NCI-H1105 (cell line): ENCODE results near the gene ADK.
A peak's percentile ranks its signal among the peaks of the same experiment; 100 is the strongest.
"Not testable (repeated sequence)": the region's sequence is repeated elsewhere in the genome, so short reads cannot be mapped to it uniquely, and the experiment has no call there.

Experiments used
- DNase-seq: peaks from one replicate; lab custom pipeline; 2025; lab: John Stamatoyannopoulos, UW

The ADK gene

DNA sequence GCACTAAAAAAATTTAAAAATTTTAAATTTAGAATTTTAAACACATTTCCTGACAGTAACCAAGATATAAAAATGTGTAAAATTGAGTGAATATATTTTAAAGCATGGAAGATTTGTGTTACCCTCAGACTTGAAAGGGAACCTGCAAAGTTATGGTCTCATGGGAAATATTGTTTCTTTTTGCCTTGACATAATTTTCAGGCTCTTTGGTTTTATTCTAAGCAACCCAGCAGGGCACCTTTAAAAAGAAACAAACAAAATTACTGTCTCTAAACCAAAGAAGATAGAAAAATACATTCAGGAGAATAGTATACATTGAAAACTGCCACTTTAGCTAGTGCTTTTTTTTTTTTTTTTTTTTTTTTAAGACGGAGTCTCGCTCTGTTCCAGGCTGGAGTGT, 87.5 kb downstream of the ADK start:
- DNase-seq = no peak

DNA sequence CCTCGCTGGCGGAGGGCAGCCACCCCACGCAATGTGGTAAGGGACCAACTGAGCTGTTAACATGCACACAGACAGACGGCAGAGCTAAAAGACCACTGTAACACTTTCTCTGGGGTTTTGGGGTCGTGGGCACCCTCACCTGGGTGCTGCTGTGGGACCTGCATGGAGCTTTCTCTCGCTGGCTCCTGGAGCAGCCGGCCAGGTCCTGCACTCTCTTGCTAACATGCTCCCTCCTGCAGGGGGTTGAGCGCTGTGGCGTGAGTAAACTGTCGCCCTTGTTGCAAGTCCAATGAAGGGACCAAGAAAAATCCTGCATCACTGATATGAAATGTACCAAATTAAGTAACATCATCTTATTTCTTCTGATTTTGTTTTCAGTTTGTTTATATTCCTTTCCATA, 92.0 kb downstream of the ADK start:
- no peak for DNase-seq

DNA sequence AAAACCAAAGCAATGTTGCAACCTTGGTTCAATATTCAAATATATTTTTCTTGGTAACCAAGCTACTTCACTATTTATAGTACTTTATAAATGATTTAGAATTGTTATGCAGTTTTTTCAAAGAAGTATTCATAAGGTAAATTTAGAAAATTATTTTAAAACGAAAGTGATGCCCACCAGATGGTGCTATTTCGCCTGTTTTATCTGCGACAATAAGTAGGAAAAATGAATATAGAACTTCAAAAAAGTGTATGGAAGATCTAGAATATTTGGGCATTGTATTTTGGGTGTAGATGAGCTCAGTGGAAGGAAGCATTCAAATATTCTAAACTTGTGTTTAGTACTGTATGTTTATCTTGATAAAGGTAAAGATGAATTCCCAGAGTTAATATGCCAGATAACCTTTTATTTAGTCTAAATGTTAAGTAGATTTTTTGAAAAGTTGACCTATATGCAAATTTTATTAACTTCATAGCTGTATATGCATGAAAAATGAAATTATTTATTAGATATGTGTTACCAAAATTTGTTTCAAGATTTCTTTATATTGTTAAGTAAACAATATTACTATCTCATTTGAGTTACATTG, 93.2 kb downstream of the ADK start:
- DNase-seq = no peak

DNA sequence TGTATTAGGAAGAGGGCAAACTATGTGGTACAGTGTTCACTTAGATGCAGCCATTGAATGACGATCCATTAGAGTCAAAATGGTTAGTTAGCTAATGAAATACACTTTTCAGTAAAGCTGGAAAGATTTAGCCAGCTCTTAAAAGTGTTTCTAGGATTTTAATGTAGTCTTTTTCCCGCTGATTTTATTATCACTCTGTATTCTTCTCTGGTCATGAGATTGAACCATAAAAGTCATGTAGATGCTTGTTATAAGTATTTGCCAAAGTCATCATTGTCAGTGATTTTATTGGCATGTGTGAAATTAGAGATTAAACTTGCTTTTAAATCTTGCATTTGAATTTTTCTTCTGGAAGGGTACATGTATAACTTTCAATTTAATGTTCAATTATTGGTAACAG, 93.8 kb downstream of the ADK start:
- DNase-seq = no peak

DNA sequence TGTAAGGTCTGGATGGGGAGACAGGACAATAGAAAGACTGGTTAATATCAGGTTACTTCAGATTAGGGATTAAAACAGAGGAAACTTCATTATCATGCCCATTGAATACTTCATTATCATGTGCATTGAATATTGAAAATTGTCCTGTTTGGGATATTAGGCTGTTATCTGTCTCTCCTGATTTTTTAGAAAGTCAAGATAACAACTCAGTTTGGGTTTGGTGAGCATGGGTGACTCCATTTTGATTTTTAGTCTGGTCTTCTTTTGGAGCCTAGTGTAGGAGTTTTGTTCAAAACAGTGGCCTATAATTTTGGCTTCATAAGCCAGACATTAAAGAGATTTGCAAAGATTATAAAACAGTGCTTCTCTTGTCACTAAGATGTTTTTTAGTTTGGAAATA, 95.5 kb downstream of the ADK start:
- no peak for DNase-seq

DNA sequence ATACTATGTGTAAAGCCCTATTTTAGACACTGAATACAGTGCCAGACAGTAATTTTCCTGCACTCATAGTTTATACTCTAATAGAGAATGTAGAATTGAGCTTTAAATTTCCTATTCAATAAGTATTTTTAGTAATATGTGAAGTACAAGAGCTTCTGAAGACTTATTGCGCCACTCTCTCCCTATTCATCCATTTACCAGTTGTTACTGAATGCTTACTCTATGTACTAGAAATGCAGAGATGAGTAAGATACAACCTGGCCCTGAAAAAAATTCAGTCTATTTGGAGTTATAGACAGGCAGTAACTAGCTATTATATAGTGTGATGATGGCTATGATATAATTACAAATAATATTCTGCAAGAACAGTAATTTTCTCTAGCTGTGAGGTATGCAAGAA, 98.8 kb downstream of the ADK start:
- DNase-seq = no peak

DNA sequence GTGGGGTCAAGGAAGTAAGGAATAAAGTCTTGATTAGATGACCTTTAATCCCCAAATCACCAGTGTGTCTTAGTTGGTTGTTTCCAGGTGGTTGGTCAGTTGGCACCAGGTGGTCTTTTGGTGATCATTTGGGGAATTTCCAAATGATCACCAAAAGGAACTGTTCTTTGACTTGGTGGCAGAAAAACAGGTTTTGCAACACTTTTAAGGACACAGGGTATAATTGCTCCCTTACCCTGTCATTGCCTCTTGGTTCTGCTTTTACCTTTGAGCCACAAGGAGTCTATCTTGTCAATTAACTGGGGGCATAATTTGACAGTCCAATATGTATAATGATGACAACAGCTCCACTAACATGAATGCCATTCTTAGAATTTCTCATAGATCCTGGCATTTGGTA, 104.2 kb downstream of the ADK start:
- no peak for DNase-seq

DNA sequence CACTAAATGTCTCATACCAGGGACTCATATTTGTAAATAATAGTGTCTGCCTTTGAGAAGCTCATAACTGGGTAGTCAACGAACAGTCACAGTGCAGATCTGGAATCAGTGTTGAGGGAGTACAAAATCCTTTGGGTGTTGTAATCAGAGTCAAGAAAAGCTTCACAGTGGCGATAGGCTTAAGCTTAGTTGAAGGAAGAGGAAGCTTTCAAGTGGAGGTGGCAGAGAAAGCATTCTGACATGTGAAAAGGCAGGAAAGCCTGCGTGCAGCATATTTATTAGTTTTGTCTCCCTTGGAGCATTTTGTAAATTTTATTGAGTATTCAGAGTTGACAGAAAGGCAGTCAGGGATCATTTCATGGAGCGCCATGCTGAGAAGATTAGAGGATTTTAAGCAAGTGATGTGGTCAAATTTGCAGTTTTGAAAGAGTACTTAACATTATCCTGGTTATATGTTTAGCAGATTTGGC, 104.9 kb downstream of the ADK start:
- no peak for DNase-seq

DNA sequence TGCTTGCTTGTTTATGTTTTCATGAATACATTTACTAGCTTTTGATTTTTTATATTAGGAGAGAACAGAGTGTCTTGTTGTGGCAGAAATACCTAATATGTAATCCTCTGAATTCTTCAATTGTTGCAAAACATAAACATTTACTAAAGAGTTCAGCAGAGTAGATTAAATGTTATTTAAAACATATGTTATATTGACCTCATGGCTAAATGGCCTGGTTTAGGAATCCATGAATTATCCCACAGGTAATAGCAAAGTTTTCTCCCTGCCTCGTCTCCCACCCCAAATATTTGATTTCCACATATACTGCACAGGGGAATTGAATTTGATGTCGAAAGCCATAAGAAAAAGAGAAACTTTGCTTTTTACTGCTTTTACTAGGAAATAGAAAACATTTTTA, 111.8 kb downstream of the ADK start:
- DNase-seq = no peak

DNA sequence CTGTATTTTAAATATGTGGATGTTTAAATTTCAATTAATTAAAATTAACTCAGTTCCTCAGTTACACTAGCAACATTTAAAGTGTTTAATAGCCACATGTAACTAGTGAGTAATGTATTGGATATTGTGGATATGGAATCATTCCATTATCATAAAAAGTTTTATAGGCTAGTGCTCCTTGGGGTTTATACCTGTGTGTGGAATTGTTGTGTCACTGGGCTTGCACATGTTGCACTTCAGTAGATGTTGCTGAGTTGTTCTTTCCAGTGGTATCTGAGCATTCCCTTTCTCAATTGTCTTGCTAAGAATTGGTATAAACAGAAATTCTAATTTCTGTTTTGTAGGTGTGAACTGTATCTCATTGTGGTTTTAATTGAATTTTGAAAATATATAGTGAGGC, 113.0 kb downstream of the ADK start:
- no peak for DNase-seq

DNA sequence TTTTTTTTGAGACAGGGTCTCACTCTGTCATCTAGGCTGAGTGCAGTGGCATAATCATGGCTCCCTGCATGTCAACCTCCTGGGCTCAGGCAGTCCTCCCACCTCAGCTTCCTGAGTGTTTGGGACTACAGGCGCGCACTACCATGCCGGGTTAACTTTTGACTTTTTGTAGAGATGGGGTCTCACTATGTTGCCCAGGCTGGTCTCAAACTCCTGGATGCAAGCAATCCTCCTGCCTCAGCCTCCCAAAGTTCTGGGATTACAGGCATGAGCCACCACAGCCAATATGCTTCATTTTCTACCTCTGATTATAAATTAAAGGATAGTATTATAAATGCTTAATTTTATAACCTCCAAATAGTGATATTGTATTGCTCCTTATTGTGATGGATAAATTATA, 121.3 kb downstream of the ADK start:
- no peak for DNase-seq

DNA sequence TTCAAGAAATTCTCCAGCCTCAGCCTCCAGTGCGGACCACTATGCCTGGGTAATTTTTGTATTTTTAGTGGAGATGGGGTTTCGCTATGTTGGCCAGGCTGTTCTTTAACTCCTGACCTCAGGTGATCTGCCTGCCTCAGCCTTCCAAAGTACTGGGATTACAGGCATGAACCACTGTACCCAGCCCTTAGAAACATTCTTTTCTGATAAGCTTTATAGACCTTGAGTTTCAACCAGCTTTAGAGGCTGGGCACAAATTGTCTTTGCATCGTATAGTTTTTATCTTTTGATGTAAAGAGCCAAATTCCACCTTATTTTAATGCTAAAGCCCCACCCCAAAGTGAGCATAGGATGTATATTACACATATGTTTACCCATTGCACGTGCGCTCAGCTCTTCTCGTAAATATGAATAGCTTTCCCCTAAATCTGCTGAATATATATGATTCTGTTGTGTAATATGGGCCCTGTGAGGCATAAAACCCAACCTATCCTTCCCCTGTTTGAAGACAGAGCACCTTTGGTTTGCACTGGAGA, 124.8 kb downstream of the ADK start:
- DNase-seq = no peak

DNA sequence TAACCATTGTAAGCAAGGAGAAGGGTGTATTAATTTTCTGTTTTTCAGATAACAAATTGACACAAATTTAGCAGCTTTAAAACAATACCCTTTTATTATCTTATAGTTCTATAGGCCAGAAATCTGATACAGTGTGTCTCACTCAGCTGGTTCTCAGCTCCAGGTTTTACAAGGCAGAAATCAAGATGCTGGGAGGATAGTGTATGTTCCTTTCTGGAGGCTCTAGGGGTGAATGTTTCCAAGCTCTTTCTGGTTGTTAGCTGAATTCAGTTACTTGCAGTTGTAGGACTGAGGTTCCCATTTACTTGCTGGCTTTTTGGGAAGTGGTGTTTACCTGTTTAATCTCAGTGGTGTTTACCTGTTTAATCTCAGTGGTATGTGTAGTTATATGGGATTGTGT, 125.4 kb downstream of the ADK start:
- DNase-seq = no peak

DNA sequence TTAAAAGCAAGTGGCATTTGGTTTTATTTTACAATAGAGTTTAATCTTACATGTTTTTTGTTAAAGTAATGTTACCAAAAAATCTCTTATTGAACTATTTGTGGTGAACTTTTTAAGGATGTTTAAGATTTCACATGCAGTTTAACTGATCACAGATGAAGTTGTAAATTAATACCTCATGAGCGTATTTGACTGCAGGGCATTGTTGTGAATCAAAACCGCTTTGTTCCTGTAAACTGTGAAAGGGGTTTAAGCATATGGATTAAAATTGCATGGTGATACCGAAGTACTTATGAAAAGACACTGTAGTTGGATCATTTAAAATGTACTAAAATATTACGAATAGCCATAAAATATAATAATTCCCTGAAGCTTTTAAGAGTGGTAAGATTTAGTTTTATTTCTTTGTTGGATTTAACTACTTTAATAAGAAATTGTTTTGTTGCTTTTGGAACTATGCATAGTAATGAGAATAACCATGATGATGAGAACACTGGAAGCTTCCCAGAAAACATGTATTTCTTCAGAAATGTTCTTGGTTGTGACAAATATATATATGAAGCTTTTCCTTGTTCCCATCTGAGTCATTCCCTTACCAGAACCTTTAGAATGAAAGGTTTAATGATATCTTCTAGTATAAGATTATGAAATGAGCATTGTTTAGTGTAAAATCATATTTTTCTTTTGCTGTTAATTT, 131.3 kb downstream of the ADK start:
- DNase-seq = no peak

DNA sequence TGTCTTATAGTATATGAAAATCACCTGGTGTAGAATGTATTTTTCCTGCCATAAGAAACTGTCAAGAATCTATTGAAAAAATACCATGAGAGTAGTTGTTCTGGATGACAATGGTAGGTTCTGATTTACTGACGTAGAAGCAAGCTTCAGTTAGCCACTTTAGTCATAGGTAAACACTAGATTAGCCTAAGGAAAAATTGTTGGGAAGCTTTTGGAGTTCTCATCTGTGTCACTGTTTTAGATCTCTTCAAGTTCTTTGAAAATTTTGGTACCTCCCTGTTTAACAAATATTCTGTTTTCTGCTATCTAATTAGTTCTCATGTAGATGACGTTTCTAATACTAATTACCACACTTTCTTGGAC, 131.8 kb downstream of the ADK start:
- DNase-seq = no peak

DNA sequence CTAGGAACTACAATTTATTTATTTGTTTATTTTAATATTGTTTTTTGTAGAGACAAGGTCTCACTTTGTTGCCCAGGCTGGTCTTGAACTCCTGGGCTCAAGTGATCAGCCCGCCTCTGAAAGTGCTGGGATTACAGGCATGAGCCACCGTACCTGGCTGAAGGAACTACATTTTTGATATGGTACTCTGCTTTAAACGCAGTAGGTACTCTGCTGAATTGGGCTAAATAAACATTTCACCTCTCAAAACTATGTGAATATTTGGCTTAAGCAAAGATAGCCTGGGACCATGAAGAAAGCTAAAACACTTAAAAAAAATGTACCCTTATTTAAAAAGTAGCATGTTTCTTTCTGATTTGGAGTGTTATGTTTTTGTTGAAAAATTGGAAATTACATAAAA, 138.2 kb downstream of the ADK start:
- no peak for DNase-seq

DNA sequence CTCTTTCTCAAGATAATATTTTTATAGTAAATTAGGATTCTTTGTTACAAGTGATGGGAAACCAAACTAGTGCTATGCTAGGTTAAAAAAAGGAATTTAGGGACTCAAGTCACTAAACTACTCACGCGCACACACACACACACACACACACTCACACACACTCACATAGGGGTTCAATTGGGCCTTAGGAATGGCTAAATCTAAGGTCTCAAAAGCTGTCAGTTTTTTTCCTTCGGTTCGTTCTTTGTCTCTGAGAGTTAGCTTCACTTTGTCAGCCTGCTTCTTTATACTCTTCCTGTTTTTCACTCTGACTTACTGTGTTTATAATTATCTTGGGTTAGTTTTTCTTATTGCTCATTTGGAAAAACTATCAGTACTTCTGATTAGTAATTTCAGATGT, 138.9 kb downstream of the ADK start:
- DNase-seq = no peak

DNA sequence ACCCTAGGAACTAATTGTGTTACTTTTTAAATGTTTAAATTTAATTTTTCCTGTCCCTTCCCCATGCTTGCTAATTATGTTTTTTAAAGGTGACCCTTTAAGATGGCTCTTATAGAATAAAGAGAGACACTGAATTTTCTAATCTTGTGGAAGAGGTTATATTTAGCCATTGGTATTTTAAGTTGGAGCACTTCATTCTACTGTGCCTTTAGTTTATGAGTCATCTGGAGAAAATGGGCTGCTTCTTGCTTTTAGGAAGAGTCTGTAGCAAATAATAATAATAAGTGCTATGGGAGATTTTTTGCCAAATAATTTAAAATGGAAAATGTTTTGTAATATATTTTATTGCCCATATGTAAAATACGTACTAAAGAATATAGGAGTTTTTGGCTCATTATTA, 139.7 kb downstream of the ADK start:
- DNase-seq = no peak

DNA sequence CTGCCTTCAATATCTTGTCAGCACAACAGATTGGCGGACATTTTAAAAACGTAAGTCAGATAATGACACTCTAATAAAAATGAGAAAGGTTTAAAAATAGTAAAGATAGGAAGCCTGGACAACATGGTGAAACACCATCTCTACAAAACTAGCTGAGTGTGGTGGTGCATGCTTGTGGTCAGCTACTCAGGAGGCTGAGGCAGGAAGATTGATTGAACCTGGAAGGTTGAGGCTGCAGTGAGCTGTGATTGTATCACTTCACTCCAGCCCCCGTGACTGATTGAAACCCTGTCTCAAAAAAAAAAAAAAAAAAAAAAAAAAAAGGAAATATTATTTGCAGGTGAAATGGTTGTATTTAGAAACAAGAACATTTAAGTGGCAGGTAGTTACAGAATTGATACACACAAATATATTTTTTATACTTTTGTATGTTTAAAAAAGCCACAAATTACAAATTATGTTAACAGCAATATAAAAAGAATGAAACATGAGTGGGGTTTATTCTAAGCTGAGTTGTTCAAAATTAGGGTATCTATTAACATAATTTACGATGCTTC, 141.9 kb downstream of the ADK start:
- peak; percentile 12 for DNase-seq

DNA sequence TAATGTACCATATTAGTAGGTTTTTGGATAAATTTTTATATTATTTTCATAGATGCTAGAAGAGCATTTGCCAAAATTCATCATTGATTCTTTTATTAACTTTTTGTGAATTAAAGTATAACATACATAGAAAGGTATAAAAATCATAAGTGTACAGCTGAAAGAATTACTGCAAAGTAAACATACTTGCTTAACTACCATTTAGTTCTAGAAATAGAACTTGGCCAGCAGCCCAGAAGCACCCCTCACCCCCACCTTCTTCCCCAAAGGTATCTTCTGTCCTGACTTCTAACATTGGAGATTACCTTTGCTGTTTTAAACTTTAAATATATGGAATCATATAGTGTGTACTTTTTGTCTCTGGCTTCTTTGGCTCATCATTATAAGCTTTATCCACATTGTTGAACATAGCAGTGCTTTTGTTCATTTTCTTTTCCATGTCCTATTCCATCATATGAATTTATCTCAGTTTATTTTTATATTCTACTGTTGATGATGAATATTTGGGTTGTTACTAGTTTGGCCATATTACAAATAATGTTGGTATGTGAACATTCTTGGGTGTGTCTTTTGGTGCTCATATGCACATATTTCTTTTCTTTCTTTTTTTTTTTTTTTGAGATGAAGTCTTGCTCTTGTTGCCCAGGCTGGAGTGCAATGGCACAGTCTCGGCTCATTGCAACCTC, 142.8 kb downstream of the ADK start:
- peak; percentile 58 for DNase-seq

DNA sequence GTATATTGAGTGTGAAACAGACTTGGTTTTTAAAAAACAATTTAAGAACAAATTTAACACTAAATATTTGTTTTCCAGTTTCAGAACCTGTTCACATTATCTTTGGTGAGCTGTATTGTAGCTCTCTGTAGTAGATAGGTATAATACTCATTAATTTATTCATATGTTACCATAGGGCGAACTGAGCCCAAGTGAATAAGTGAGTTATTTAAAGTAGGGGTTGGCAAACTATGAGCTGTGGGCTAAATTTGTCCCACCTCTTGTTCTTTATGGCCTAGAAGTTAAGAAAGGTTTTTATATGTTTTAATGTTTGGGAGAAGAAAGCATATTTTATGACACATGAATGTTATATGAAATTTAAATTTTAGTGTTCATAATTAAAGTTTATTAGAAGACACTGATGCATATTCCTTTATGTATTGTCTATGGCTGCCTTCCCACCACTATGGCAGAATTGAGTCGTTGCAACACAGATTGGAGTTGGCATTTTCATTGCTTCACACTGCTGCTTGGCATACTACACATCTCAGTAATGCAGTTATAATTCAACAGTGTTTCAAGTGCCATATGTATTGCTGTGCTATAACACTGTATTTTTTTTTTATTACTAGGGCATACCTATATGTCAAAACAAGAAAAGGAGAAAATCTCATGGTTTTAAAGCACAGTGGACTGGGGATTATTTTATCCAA, 146.5 kb downstream of the ADK start:
- no peak for DNase-seq

DNA sequence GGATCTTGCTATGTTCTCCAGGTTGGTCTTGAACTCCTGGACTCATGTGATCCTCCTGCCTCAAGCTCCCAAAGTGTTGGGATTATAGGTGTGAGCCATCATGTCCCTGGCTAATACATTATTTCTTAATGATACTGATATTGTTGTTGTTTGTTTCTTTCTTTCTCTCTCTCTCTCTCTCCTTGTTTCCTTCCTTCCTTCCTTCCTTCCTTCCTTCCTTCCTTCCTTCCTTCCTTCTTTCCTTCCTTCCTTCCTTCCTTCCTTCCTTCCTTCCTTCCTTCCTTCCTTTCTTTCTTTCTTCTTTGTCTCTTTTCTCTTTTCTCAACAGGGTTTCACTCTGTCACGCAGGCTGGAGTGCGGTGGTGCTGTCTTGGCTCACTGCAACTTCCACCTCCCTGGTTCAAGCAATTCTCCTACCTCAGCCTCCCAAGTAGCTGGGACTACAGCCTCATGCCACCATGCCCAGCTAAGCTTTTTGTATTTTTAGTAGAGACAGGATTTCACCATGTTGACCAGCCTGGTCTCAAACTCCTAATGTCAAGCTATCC, 149.1 kb downstream of the ADK start:
- DNase-seq = not testable (repeated sequence)
